K562 (cell line): Measurements from ENCODE around the gene PPP1R13L. TPM values are rescaled to one million over a fixed set of nuclear protein-coding genes. Genes with fewer than 3 reads are reported as not detected.
"Not testable (repeated sequence)": the region's sequence is repeated elsewhere in the genome, so short reads cannot be mapped to it uniquely, and the experiment has no call there.

Source experiments
- ATAC-seq: fragments of 200-7000 bp; cut with Tn5 transposase; 3 replicates; pipeline ENCODE4 v1.9.1; 2020; ENCODE audit warnings: moderate library complexity
- BruUV-seq: library from RNA; stranded (reverse); fragments of 400-500 nt; replicated peaks from 2 replicates; lab custom pipeline; 2021; lab: Mats Ljungman, UMichigan
- CTCF ChIA-PET: fragments of 300-600 bp; formaldehyde crosslinking; extraction: SDS; loops from one replicate; lab custom pipeline; 2021; ENCODE audit warnings: low intra/inter-chr PET ratio; lab: Yijun Ruan, JAX
- POLR2A ChIA-PET: fragments of 300-600, 350-650 bp; sonication (Branson Sonifier 250); formaldehyde crosslinking; extraction: SDS; loops from one replicate; lab custom pipeline; 2021; ENCODE audit warnings: antibody characterized with exemption, inconsistent platforms; lab: Yijun Ruan, JAX
- DNase-seq, 4 experiments: peaks; one replicate each; pipeline versions ENCODE4 v3.0.0 to v3.0.0-alpha.2; 2011 to 2018; ENCODE audit warnings: low spot score in 3 of 4, mixed read lengths in 3 of 4; ENCODE audit errors: extremely low read depth in 1 of 4
- FAIRE-seq: peaks from 2 replicates; lab custom pipeline; 2011; peaks lifted over from hg19 to GRCh38; lab: Jason Lieb, UNC
- H2AFZ ChIP-seq: 2 replicates; pipeline ENCODE4 v1.6.0; 2011; ENCODE audit warnings: low read depth, low read length, control low read depth, inconsistent platforms
- H3K27ac ChIP-seq: fragments of 200-600 bp; 3 replicates; pipeline ENCODE4 v1.8.0; 2011; ENCODE audit warnings: low read depth, mild to moderate bottlenecking, control low read depth, inconsistent platforms, low read length, moderate library complexity, mixed read lengths; ENCODE audit errors: extremely low read depth
- H3K27me3 ChIP-seq, 2 experiments: fragments of 300-600 bp in 1 of 2; 2 replicates in 1 of 2; 3 replicates in 1 of 2; pipeline versions ENCODE4 v1.6.0 to v1.8.0; 2011; ENCODE audit warnings: inconsistent platforms in 2 of 2, low read length in 2 of 2, mild to moderate bottlenecking in 1 of 2, mixed read lengths in 1 of 2, moderate library complexity in 1 of 2; ENCODE audit not compliant: control insufficient read depth in 2 of 2, insufficient read depth in 2 of 2
- H3K36me3 ChIP-seq: fragments of 300-600 bp; 3 replicates; pipeline ENCODE4 v1.8.0; 2011; ENCODE audit warnings: mild to moderate bottlenecking, low read length, inconsistent platforms; ENCODE audit not compliant: control insufficient read depth, insufficient read depth
- H3K4me1 ChIP-seq, 2 experiments: fragments of 200-600 bp in 1 of 2; replicated peaks in 1 of 2; 2 replicates in 1 of 2; 3 replicates in 1 of 2; pipeline versions ENCODE4 v1.5.1 to v1.8.0; 2011; ENCODE audit warnings: inconsistent platforms in 2 of 2, low read length in 2 of 2, mild to moderate bottlenecking in 1 of 2, mixed read lengths in 1 of 2, moderate library complexity in 1 of 2; ENCODE audit not compliant: control insufficient read depth in 2 of 2, insufficient read depth in 2 of 2
- H3K4me2 ChIP-seq: 2 replicates; pipeline ENCODE4 v1.6.1; 2011; ENCODE audit warnings: low read length, control low read depth, inconsistent platforms, mixed read lengths; ENCODE audit not compliant: insufficient read depth
- H3K4me3 ChIP-seq: fragments of 200-600 bp; sonication (generic), shearing (Covaris generic); 2 replicates; pipeline ENCODE4 v1.5.1; 2016; ENCODE audit warnings: control low read depth, inconsistent platforms
- H3K79me2 ChIP-seq: fragments of 200-600 bp; 3 replicates; pipeline ENCODE4 v1.8.0; 2011; ENCODE audit warnings: low read length, inconsistent platforms; ENCODE audit not compliant: control insufficient read depth, insufficient read depth
- H3K9ac ChIP-seq, 2 experiments: 2 replicates each; pipeline versions ENCODE4 v1.6.0 to v1.6.1; 2011; ENCODE audit warnings: low read depth in 2 of 2, low read length in 2 of 2, control low read depth in 1 of 2, inconsistent platforms in 1 of 2, mild to moderate bottlenecking in 1 of 2, mixed read lengths in 1 of 2; ENCODE audit not compliant: insufficient read depth in 1 of 2
- H3K9me1 ChIP-seq: one replicate; pipeline ENCODE4 v1.6.0; 2011; ENCODE audit warnings: inconsistent platforms, mild to moderate bottlenecking, low read length, moderate library complexity; ENCODE audit not compliant: control insufficient read depth, insufficient read depth
- H3K9me3 ChIP-seq: replicated peaks from 2 replicates; pipeline ENCODE4 v1.5.1; 2011; ENCODE audit warnings: low read depth, low read length, inconsistent platforms; ENCODE audit not compliant: control insufficient read depth, insufficient read depth
- H4K20me1 ChIP-seq: replicated peaks from 2 replicates; pipeline ENCODE4 v1.6.1; 2011; ENCODE audit warnings: low read length, inconsistent platforms, mixed read lengths; ENCODE audit not compliant: control insufficient read depth, insufficient read depth
- CHD4 ChIP-seq: fragments of 200-600 bp; sonication (generic); IDR thresholded peaks from 3 replicates; pipeline ENCODE4 v1.6.1; 2012; ENCODE audit warnings: low read depth, mild to moderate bottlenecking, mixed read lengths, low read length, inconsistent platforms; ENCODE audit not compliant: insufficient read depth, insufficient replicate concordance, poor library complexity, severe bottlenecking
- ELF1 ChIP-seq: fragments of 200-800 bp; sonication (Bioruptor generic); IDR thresholded peaks from 2 replicates; pipeline ENCODE4 v1.6.1; 2016; ENCODE audit warnings: missing genetic modification characterization, missing compliant biosample characterization
- IRF9 ChIP-seq: fragments of 450-650 bp; IDR thresholded peaks from 2 replicates; pipeline ENCODE4 v1.6.1; 2016; ENCODE audit warnings: missing biosample characterization, missing genetic modification characterization
- NR2C1 ChIP-seq, 2 experiments: fragments of 450-650 bp; IDR thresholded peaks; 2 replicates each; pipeline ENCODE4 v1.6.1; 2017; ENCODE audit warnings: mild to moderate bottlenecking in 2 of 2, antibody characterized with exemption in 1 of 2, inconsistent platforms in 1 of 2, missing compliant biosample characterization in 1 of 2, missing genetic modification characterization in 1 of 2
- TFAM ChIP-seq: fragments of 250-450 bp; sonication (Bioruptor Pico); conservative IDR thresholded peaks from 2 replicates; pipeline ENCODE4 v1.5.0; 2021; ENCODE audit warnings: mild to moderate bottlenecking, moderate library complexity
- VEZF1 ChIP-seq: fragments of 200-800 bp; sonication (Bioruptor generic); IDR thresholded peaks from 2 replicates; pipeline ENCODE4 v1.6.1; 2017; ENCODE audit warnings: missing genetic modification characterization, missing compliant biosample characterization
- ZBTB7A ChIP-seq: IDR thresholded peaks from 2 replicates; pipeline ENCODE4 v1.6.1; 2011; ENCODE audit warnings: low read depth, mild to moderate bottlenecking, low read length, moderate library complexity, borderline replicate concordance; ENCODE audit not compliant: control insufficient read depth
- ZNF592 ChIP-seq: fragments of 450-650 bp; IDR thresholded peaks from 2 replicates; pipeline ENCODE4 v1.6.1; 2017; ENCODE audit warnings: antibody characterized with exemption, mild to moderate bottlenecking
- WGBS: fragments of 100-300 bp; shearing (Covaris generic); methylation state at CpG from one replicate; pipeline ENCODE4 v1.1.6; 2016; ENCODE audit warnings: low coverage, mixed read lengths; ENCODE audit not compliant: insufficient coverage; ENCODE audit errors: missing lambda C conversion rate; 5-methylcytosine and 5-hydroxymethylcytosine counted together
- in situ Hi-C: fragments of 300-500 bp; cut with MboI; formaldehyde crosslinking; loops from 4 replicates; pipeline ENCODE4 v1.15.0; 2018; ENCODE audit warnings: inconsistent platforms, mixed read lengths
- intact Hi-C: fragments of 100-400 bp; cut with micrococcal nuclease; formaldehyde crosslinking; loops from 2 replicates; pipeline ENCODE4 v1.14.2; 2022
- polyA plus RNA-seq, 8 experiments: library from polyadenylated mRNA; depleted of rRNA in 4 of 8; stranded (reverse) in 5 of 8; unstranded in 3 of 8; fragments of >200 nt; fragmentation: Nextera tagmentation in 2 of 8; fragmentation: Illumina TruSeq in 1 of 8; extraction: Ambion mirVana in 2 of 8; extraction: Trizol in 1 of 8; gene quantifications; 2 replicates each; pipeline versions ENCODE4 v1.2.1 to v1.2.3, GENCODE V29; 2011 to 2014; ENCODE audit warnings: inconsistent platforms in 1 of 8, missing spikeins in 1 of 8
- total RNA-seq, 7 experiments: library from RNA; depleted of rRNA in 6 of 7; stranded (reverse); fragments of >200 nt in 6 of 7; fragmentation: Illumina TruSeq in 2 of 7; extraction: Trizol in 2 of 7; gene quantifications; 2 replicates each; pipeline versions ENCODE4 v1.2.1 to v1.2.3, GENCODE V29; 2011 to 2021; ENCODE audit warnings: low replicate concordance in 1 of 7

PPP1R13L gene
- total and polyA plus RNA-seq, 9 of the 15 experiments (the other 6 are each of a cell fraction or from before 2014, with no cell fraction given), result 0.32 to 6.7 (median 2.0) TPM

- TF ChIP-seq NR2C1 (IDR thresholded peaks at IDR 0.05), result not testable (repeated sequence)
- TF ChIP-seq NR2C1 (tag; IDR thresholded peaks at IDR 0.05), result peak; percentile 49
- peak; percentile 92 for TF ChIP-seq ZNF592
- 0 out of 2 replicates have a peak, but pooled peaks have one; percentile 18 for TF ChIP-seq IRF9 (tag)
Measured at GRCh38 chr19:45407585-45407984, 2.7 kb upstream of the PPP1R13L start (continued).

DNA sequence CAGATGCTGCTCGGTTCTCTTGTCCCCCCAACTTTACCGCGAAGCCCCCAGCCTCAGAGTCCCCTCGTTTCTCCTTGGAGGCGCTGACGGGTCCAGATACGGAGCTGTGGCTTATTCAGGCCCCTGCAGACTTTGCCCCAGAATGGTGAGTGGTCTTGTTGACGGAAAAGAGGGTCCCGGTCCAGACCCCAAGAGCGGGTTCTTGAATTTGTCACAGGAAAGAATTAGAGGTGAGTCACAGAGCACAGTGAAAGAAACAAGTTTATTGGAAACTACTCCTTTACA is 2.2 kb upstream of the PPP1R13L start:
- ChIA-PET POLR2A (interaction anchor here (0.6 to 1.7 kb wide), 4 partner anchors 13 to 68 kb away, joined by 3 to 8 read pairs (median 4); partner anchors contain the start of gene ERCC1), CTCF (no interaction called here)
- peak overlapping the region; percentile 99; the same call in 1 of the 2 replicates for H2AFZ ChIP-seq
- no peak for FAIRE-seq
- H3K27me3 ChIP-seq, result no peaks in the 10 kb centered on the region
- in situ Hi-C loops, result no loop called here
- H3K79me2 ChIP-seq, result peaks cover 47% of the 10 kb centered on the region
- peak overlapping the region; percentile 91 for H3K4me2 ChIP-seq
- H3K9me1 ChIP-seq, result no peaks in the 10 kb centered on the region
- no peak for DNase-seq
- peak overlapping the region; percentile 98 for H3K27ac ChIP-seq
- H4K20me1 ChIP-seq, result no peaks in the 10 kb centered on the region
- intact Hi-C loops, result no loop called here
- ATAC-seq, result no peak
- BruUV-seq, result no TSS peak
- H3K9ac ChIP-seq, result peak overlapping the region; percentile 96 to 97
- peaks cover 28% of the 10 kb centered on the region; the same call in 2 of the 3 replicates for H3K36me3 ChIP-seq
- WGBS, result 0% methylated on average over 10 of the region's 10 CpGs
- H3K4me1 ChIP-seq, result peaks cover 22 to 60% of the 10 kb centered on the region in 2 experiments; a peak in 4 of 5 replicates
- TF ChIP-seq CHD4, result no peak
- no peak for TF ChIP-seq TFAM (CRISPR knock-in tag)
- no peak for TF ChIP-seq VEZF1
- no peak for TF ChIP-seq ELF1 (tag)
- TF ChIP-seq ZBTB7A, result peak; percentile 27; the same call in 1 of the 2 replicates
- no peaks in the 10 kb centered on the region for H3K9me3 ChIP-seq
- H3K4me3 ChIP-seq, result peak overlapping the region; percentile 78
